LNCAP (cell line): ENCODE data around the gene IL16.

Experiments
- TF ChIP-seq, protein P1 (sequence below): fragments of 450-650 bp; IDR thresholded peaks from 2 replicates; pipeline ENCODE4 v1.5.1; 2017; ENCODE audit warnings: mild to moderate bottlenecking

The IL16 gene

GRCh38 chr15:81334768-81335435, 138.2 kb downstream of the IL16 start:
- TF ChIP-seq, protein P1, sequence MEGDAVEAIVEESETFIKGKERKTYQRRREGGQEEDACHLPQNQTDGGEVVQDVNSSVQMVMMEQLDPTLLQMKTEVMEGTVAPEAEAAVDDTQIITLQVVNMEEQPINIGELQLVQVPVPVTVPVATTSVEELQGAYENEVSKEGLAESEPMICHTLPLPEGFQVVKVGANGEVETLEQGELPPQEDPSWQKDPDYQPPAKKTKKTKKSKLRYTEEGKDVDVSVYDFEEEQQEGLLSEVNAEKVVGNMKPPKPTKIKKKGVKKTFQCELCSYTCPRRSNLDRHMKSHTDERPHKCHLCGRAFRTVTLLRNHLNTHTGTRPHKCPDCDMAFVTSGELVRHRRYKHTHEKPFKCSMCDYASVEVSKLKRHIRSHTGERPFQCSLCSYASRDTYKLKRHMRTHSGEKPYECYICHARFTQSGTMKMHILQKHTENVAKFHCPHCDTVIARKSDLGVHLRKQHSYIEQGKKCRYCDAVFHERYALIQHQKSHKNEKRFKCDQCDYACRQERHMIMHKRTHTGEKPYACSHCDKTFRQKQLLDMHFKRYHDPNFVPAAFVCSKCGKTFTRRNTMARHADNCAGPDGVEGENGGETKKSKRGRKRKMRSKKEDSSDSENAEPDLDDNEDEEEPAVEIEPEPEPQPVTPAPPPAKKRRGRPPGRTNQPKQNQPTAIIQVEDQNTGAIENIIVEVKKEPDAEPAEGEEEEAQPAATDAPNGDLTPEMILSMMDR: no peak

- TF ChIP-seq, protein P1: no peak
Observed at GRCh38 chr15:81335631-81336030, 139.0 kb downstream of the IL16 start.

DNA sequence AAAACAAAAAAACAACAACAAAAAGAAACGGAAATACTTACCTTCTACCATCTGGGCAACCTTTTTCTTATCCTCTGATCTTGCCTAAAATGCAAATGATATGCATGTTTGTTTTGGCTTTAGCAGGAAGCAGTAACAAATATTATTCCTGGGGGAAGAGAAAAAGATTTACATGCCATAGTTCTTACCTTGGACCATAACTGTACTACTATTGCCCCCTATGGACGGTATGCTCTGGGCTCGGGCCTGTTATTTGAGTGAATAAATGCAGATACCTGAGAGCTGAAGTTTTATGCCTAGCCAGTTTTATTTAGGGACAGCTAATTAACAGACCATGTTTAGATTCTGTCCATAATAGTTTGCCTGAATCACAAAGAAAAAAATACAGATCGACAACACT, 139.9 kb downstream of the IL16 start:
- TF ChIP-seq, protein P1: peak; percentile 55

DNA sequence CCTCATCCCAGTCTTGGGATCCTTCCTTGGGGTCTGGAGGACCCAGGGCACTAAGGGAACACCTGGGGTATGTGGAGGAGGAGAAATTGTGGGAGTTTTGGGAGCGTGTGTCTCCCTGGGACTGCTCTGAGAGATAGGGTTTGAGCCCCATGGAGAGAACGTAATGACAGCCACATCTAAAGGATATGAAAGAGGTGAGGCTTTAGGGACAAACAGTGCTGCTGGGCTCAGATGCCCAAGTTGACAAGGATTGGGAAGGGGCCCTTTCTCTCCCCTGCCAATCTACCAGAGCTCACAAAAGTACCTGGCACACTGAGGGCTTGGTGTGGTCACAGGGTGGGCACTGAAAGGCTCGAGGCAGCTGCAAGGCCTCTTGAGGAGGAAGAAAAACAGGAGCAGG, 140.6 kb downstream of the IL16 start:
- TF ChIP-seq, protein P1: no peak

- TF ChIP-seq, protein P1: no peak
Observed at GRCh38 chr15:81337713-81338157, 141.1 kb downstream of the IL16 start.

GRCh38 chr15:81338170-81339007, 141.7 kb downstream of the IL16 start:
- TF ChIP-seq, protein P1: no peak

- TF ChIP-seq, protein P1: no peak
Observed at GRCh38 chr15:81339321-81339720, 142.6 kb downstream of the IL16 start.
